Activated CD8-positive, alpha-beta T cell treated with anti-CD3 and anti-CD28 coated beads, Interleukin-2, amount 10 ng/mL, durations not matched to agents 7 days and 5 days (primary cell): Measurements from ENCODE around the gene DDX18. TPM values are rescaled to one million over a fixed set of nuclear protein-coding genes. Genes with fewer than 3 reads are reported as not detected.
A peak's percentile ranks its signal among the peaks of the same experiment; 100 is the strongest.

Source experiments
- ATAC-seq: fragments of 150-1000 bp; cut with Tn5 transposase; one replicate; pipeline ENCODE4 v1.10.0; 2021; ENCODE audit warnings: moderate library complexity
- CTCF ChIA-PET: fragments of 350-600 bp; sonication (Branson Sonifier 250); formaldehyde crosslinking; loops from one replicate; lab custom pipeline; 2021; ENCODE audit warnings: antibody characterized with exemption; lab: Charles Lee
- POLR2A ChIA-PET: fragments of 350-600 bp; sonication (Branson Sonifier 250); formaldehyde crosslinking; loops from one replicate; lab custom pipeline; 2021; ENCODE audit warnings: antibody characterized with exemption; lab: Charles Lee
- DNase-seq: peaks from one replicate; pipeline ENCODE4 v3.0.0-alpha.2; 2020
- H3K27ac Mint-ChIP-seq: one replicate; pipeline ENCODE4 v1.8.0; 2021; ENCODE audit warnings: mild to moderate bottlenecking, mixed read lengths
- H3K27me3 Mint-ChIP-seq: one replicate; pipeline ENCODE4 v1.8.0; 2021; ENCODE audit warnings: low read depth, mixed read lengths
- H3K36me3 Mint-ChIP-seq: one replicate; pipeline ENCODE4 v1.8.0; 2021; ENCODE audit warnings: low read depth, mixed read lengths
- H3K4me1 Mint-ChIP-seq: one replicate; pipeline ENCODE4 v1.8.0; 2021; ENCODE audit warnings: low read depth, mixed read lengths
- H3K4me3 Mint-ChIP-seq: one replicate; pipeline ENCODE4 v1.8.0; 2021; ENCODE audit warnings: mild to moderate bottlenecking, mixed read lengths
- H3K9me3 Mint-ChIP-seq: one replicate; pipeline ENCODE4 v1.8.0; 2022; ENCODE audit warnings: mixed read lengths; ENCODE audit not compliant: insufficient read depth
- total RNA-seq, 2 experiments: library from RNA; stranded (reverse); gene quantifications; one replicate each; pipeline ENCODE4 v1.2.3, GENCODE V29; 2021

Gene DDX18
- 10 to 100 TPM; 73.0 to 77.7 TPM for total RNA-seq

DNA sequence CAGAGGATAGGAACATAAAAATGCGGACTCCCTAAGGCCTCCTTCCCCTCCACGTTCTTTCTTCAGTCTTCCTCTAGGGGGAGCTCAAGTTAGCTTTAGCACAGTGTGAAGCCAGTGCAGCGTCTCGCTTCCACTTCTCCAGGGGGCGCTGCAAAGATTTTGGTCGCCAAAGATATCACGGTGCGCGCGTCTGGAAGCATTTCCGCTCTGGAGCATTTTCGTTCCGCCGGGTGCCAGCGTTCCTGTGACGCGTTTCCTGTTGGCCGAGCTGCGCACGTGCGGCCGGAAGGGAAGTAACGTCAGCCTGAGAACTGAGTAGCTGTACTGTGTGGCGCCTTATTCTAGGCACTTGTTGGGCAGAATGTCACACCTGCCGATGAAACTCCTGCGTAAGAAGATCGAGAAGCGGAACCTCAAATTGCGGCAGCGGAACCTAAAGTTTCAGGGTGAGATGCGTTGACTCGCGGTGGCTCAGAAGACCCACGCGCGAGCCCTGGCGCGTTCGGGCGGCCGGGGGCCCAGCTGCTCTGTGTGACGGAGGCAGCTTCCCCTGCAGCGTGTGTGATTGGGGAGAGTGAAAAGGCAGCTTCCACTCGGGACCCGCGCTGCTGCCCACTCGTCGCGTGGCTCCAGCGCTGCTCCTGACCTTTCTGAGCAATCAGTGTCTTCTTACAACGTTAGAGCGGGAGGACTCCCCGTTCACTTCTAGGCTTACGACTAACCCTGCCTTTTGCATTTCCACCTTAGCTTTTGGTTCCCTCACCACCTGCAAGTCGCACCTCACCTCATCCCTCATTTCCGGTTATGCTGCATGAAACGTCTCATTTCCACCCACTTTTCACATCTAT is at the start of gene DDX18:
Gene DDX18, plus strand, starts transcription at position 275 of the 848 bp plus-strand sequence. Its CDS starts 87 bp downstream, at position 362.
- peak; percentile 98 for DNase-seq
- H3K27me3 Mint-ChIP-seq, result no peaks in the 10 kb centered on the region
- POLR2A ChIA-PET, result interaction anchor here (0.6 to 0.8 kb wide), 2 partner anchors 183 to 199 kb away, joined by 3 read pairs; partner anchors contain the start of gene CCDC93
- CTCF ChIA-PET, result interaction anchor here (0.6 to 5.5 kb wide), 31 partner anchors 11 to 275 kb away, joined by 3 to 107 read pairs (median 4); partner anchors contain the start of genes CCDC93 and INSIG2
- peak; percentile 94 for ATAC-seq
- H3K36me3 Mint-ChIP-seq, result peaks cover 28% of the 10 kb centered on the region
- no peaks in the 10 kb centered on the region for H3K9me3 Mint-ChIP-seq
- H3K4me1 Mint-ChIP-seq, result peaks cover 43% of the 10 kb centered on the region
- H3K27ac Mint-ChIP-seq, result peak within 1 kb of the TSS; percentile 94
- H3K4me3 Mint-ChIP-seq, result peak within 1 kb of the TSS; percentile 85

- no peak for ATAC-seq
- Mint-ChIP-seq H3K4me1 (no peaks in the 10 kb centered on the region), H3K9me3 (no peaks in the 10 kb centered on the region), H3K27me3 (peaks cover 7% of the 10 kb centered on the region), H3K27ac (no peak overlapping the region), H3K4me3 (no peak overlapping the region), H3K36me3 (no peaks in the 10 kb centered on the region)
- ChIA-PET POLR2A (no interaction called here), CTCF (interaction anchor here (1.1 kb wide), 1 partner anchor 302 kb away, joined by 3 read pairs; no protein-coding TSS in a partner anchor)
- no peak for DNase-seq
These were observed 43.8 kb upstream of the DDX18 start for GRCh38 chr2:117770730-117771129.

- H3K36me3 Mint-ChIP-seq, result no peaks in the 10 kb centered on the region
- CTCF ChIA-PET, result no interaction called here
These were observed 42.4 kb upstream of the DDX18 start for GRCh38 chr2:117771969-117772630.

GRCh38 chr2:117774716-117775115 is 39.8 kb upstream of the DDX18 start:
- H3K27ac Mint-ChIP-seq, result no peak overlapping the region
- peaks cover 7% of the 10 kb centered on the region for H3K27me3 Mint-ChIP-seq
- no peaks in the 10 kb centered on the region for H3K9me3 Mint-ChIP-seq
- H3K36me3 Mint-ChIP-seq, result no peaks in the 10 kb centered on the region
- no peak for ATAC-seq
- ChIA-PET POLR2A (no interaction called here), CTCF (no interaction called here)
- H3K4me1 Mint-ChIP-seq, result no peaks in the 10 kb centered on the region
- H3K4me3 Mint-ChIP-seq, result no peak overlapping the region
- no peak for DNase-seq

More at GRCh38 chr2:117771969-117772630, 42.4 kb upstream of the DDX18 start:
- Mint-ChIP-seq H3K4me3 (no peak overlapping the region), H3K27me3 (peaks cover 7% of the 10 kb centered on the region), H3K9me3 (no peaks in the 10 kb centered on the region), H3K4me1 (no peaks in the 10 kb centered on the region), H3K27ac (no peak overlapping the region)
- ATAC-seq (no peak), DNase-seq (no peak)
- POLR2A ChIA-PET, result no interaction called here

GRCh38 chr2:117775703-117776219 is 38.7 kb upstream of the DDX18 start:
- Mint-ChIP-seq H3K27me3 (peaks cover 6% of the 10 kb centered on the region), H3K9me3 (no peaks in the 10 kb centered on the region), H3K27ac (no peak overlapping the region), H3K36me3 (no peaks in the 10 kb centered on the region), H3K4me3 (no peak overlapping the region), H3K4me1 (no peaks in the 10 kb centered on the region)
- CTCF ChIA-PET, result no interaction called here
- POLR2A ChIA-PET, result no interaction called here
- DNase-seq (no peak), ATAC-seq (no peak)

GRCh38 chr2:117776888-117777287 is 37.6 kb upstream of the DDX18 start:
- Mint-ChIP-seq H3K27me3 (peaks cover 3% of the 10 kb centered on the region), H3K9me3 (no peaks in the 10 kb centered on the region), H3K27ac (no peak overlapping the region), H3K36me3 (no peaks in the 10 kb centered on the region), H3K4me1 (no peaks in the 10 kb centered on the region), H3K4me3 (no peak overlapping the region)
- ChIA-PET POLR2A (no interaction called here), CTCF (no interaction called here)
- DNase-seq (no peak), ATAC-seq (no peak)

DNA sequence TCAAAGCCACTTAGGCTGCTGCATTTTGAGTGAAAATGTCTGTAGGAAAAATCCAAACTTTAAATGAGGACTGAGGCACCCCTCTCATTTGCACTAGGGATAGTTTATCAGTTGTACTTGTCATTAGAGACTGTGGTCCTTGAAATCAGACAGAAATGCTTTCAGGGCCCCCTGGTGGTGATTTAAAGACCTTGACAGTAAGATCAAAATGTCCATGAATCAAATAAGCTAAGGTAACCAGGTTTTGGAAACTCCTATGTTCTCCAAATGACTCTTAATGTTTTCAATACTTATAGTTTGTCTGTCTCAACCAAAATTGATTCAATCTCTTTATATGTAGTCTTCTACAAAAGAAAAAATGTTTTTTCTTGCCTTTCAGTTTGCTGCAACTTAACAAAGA is 28.8 kb upstream of the DDX18 start:
- peak; percentile 60 for DNase-seq
- Mint-ChIP-seq H3K27me3 (no peaks in the 10 kb centered on the region), H3K27ac (no peak overlapping the region), H3K36me3 (no peaks in the 10 kb centered on the region), H3K4me3 (no peak overlapping the region), H3K9me3 (no peaks in the 10 kb centered on the region), H3K4me1 (no peaks in the 10 kb centered on the region)
- peak; percentile 39 for ATAC-seq
- CTCF ChIA-PET, result interaction anchor here (0.7 to 1.0 kb wide), 4 partner anchors 8 to 317 kb away, joined by 4 to 6 read pairs (median 6); partner anchors contain the start of gene DDX18
- POLR2A ChIA-PET, result no interaction called here

- Mint-ChIP-seq H3K27me3 (no peaks in the 10 kb centered on the region), H3K4me1 (no peaks in the 10 kb centered on the region), H3K4me3 (no peak overlapping the region), H3K36me3 (no peaks in the 10 kb centered on the region), H3K9me3 (no peaks in the 10 kb centered on the region), H3K27ac (no peak overlapping the region)
- CTCF ChIA-PET, result interaction anchor here (0.8 to 1.0 kb wide), 2 partner anchors 216 to 317 kb away, joined by 4 to 6 read pairs; no protein-coding TSS in a partner anchor
- POLR2A ChIA-PET, result no interaction called here
- no peak for ATAC-seq
- DNase-seq, result no peak
These were observed 28.0 kb upstream of the DDX18 start for GRCh38 chr2:117786520-117786919.

- H3K27me3 Mint-ChIP-seq, result no peaks in the 10 kb centered on the region
- ATAC-seq (no peak), DNase-seq (no peak)
- CTCF ChIA-PET, result no interaction called here
- H3K4me3 Mint-ChIP-seq, result no peak overlapping the region
- H3K9me3 Mint-ChIP-seq, result no peaks in the 10 kb centered on the region
- no peaks in the 10 kb centered on the region for H3K36me3 Mint-ChIP-seq
- H3K27ac Mint-ChIP-seq, result no peak overlapping the region
- POLR2A ChIA-PET, result no interaction called here
- no peaks in the 10 kb centered on the region for H3K4me1 Mint-ChIP-seq
These were observed 25.0 kb upstream of the DDX18 start for GRCh38 chr2:117789505-117789904.

- ATAC-seq (no peak), DNase-seq (no peak)
- Mint-ChIP-seq H3K4me3 (no peak overlapping the region), H3K36me3 (no peaks in the 10 kb centered on the region), H3K27me3 (no peaks in the 10 kb centered on the region), H3K9me3 (no peaks in the 10 kb centered on the region), H3K4me1 (no peaks in the 10 kb centered on the region), H3K27ac (no peak overlapping the region)
- POLR2A ChIA-PET, result no interaction called here
- CTCF ChIA-PET, result interaction anchor here (1.1 to 1.5 kb wide), 2 partner anchors 9 to 20 kb away, joined by 6 read pairs; partner anchors contain the start of gene DDX18
These were observed 19.8 kb upstream of the DDX18 start for GRCh38 chr2:117794668-117795067.

DNA sequence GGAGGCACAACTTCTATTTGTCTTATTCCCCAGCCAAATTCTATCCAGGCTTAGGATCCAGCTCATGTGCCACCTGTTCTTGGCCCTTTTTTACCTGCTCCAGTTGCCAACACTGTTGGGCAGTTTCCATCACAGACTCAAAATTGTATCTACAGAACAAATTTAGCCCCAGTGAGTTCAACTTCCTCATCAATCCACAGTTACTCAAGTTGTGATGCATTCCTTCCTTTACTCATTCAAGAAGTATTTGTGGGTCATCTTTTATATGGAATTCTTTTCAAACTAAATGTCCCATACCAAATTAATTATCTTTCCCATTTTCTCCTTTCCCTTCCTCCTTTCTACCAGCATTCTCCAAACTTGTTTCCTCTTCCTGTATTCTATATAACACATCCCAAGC is 12.7 kb upstream of the DDX18 start:
- Mint-ChIP-seq H3K4me1 (peaks cover 6% of the 10 kb centered on the region), H3K27ac (no peak overlapping the region), H3K4me3 (no peak overlapping the region)

More for the DNA sequence above, 12.7 kb upstream of the DDX18 start:
- Mint-ChIP-seq H3K36me3 (no peaks in the 10 kb centered on the region), H3K9me3 (no peaks in the 10 kb centered on the region), H3K27me3 (peaks cover 18% of the 10 kb centered on the region)
- POLR2A ChIA-PET, result no interaction called here
- CTCF ChIA-PET, result interaction anchor here (2.6 kb wide), 1 partner anchor 13 kb away, joined by 7 read pairs; the partner anchor contains the start of gene DDX18
- ATAC-seq (no peak), DNase-seq (no peak)
